Measurements from ENCODE around the gene NOL7. TPM values are rescaled to one million over a fixed set of nuclear protein-coding genes. Genes with fewer than 3 reads are reported as not detected.

Gene NOL7
- total RNA-seq, 2 experiments from 2014 or later: 65.5 to 67.6 TPM

DNA sequence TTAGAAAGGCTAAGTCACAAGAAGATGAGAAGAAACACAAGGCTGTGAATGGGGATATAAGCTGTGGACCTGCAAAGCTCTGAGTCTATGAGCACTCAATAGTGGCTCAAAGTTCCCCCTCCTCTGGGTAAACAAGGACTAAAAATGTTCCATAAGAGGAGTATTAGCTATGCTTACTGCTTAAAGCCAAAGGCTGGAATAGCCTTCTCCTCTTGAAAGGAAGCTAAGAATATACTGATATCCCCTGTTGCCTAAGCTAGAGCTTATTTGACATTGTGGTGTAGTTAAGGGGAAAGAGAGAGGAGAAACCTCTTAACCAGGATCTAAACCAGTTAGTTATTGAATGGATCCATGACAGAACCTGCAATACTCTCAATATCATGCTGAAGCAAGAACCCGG lies 45.8 kb downstream of the NOL7 start:
- Mint-ChIP-seq H3K36me3 (ENCODE audit: low read depth) (peaks cover 11% of the 10 kb centered on the region), H3K4me1 (ENCODE audit: low read depth) (peaks cover 83% of the 10 kb centered on the region), H3K9me3 (no peaks in the 10 kb centered on the region), H3K27ac (no peak overlapping the region), H3K4me3 (no peak overlapping the region), H3K27me3 (no peaks in the 10 kb centered on the region)
- ATAC-seq (ENCODE audit: poor library complexity): no peak
- peaks cover 13% of the 10 kb centered on the region for H3K36me3 ChIP-seq (ENCODE audit: insufficient read depth, low read length)
- H3K9me3 ChIP-seq (ENCODE audit: control insufficient read depth in 1 of 2, insufficient read depth in 1 of 2, low read length in 2 of 2): no peaks in the 10 kb centered on the region
- no peaks in the 10 kb centered on the region for H3K27me3 ChIP-seq (ENCODE audit: control insufficient read depth in 1 of 2, insufficient read depth in 2 of 2, low read length in 2 of 2)
- H3K27ac ChIP-seq (ENCODE audit: low read depth in 1 of 2, low read length in 2 of 2): no peak overlapping the region
- TF ChIP-seq, protein P1, sequence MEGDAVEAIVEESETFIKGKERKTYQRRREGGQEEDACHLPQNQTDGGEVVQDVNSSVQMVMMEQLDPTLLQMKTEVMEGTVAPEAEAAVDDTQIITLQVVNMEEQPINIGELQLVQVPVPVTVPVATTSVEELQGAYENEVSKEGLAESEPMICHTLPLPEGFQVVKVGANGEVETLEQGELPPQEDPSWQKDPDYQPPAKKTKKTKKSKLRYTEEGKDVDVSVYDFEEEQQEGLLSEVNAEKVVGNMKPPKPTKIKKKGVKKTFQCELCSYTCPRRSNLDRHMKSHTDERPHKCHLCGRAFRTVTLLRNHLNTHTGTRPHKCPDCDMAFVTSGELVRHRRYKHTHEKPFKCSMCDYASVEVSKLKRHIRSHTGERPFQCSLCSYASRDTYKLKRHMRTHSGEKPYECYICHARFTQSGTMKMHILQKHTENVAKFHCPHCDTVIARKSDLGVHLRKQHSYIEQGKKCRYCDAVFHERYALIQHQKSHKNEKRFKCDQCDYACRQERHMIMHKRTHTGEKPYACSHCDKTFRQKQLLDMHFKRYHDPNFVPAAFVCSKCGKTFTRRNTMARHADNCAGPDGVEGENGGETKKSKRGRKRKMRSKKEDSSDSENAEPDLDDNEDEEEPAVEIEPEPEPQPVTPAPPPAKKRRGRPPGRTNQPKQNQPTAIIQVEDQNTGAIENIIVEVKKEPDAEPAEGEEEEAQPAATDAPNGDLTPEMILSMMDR (IDR thresholded peaks at IDR 0.05): no peak
- CTCF ChIA-PET: interaction anchor here (1.1 kb wide), 1 partner anchor 10 kb away, joined by 3 read pairs; no protein-coding TSS in a partner anchor
- POLR2A ChIA-PET: interaction anchor here (1.5 to 2.0 kb wide), 3 partner anchors 45 to 51 kb away, joined by 3 to 7 read pairs (median 4); partner anchors contain the start of genes NOL7 and RANBP9
- H3K4me1 ChIP-seq (ENCODE audit: insufficient read depth, low read length): peaks cover 8% of the 10 kb centered on the region
- no peak for DNase-seq
- intact Hi-C loops (cut with DNase I, micrococcal nuclease): loop anchor here (5.0 kb wide), 2 partner anchors 36 to 41 kb away; no protein-coding TSS in a partner anchor
- H3K4me3 ChIP-seq (ENCODE audit: low read length): no peak overlapping the region

- no peak for ATAC-seq (ENCODE audit: poor library complexity)
- H3K4me3 ChIP-seq (ENCODE audit: low read length): no peak overlapping the region
- H3K36me3 ChIP-seq (ENCODE audit: insufficient read depth, low read length): peaks cover 6% of the 10 kb centered on the region
- H3K36me3 Mint-ChIP-seq (ENCODE audit: low read depth): peaks cover 5% of the 10 kb centered on the region
- no peak overlapping the region for H3K4me3 Mint-ChIP-seq
- peaks cover 12% of the 10 kb centered on the region for H3K4me1 ChIP-seq (ENCODE audit: insufficient read depth, low read length)
- DNase-seq: no peak
- no peaks in the 10 kb centered on the region for H3K9me3 ChIP-seq (ENCODE audit: control insufficient read depth in 1 of 2, insufficient read depth in 1 of 2, low read length in 2 of 2)
- intact Hi-C loops (cut with DNase I, micrococcal nuclease): loop anchor here (5.0 kb wide), 2 partner anchors 36 to 41 kb away; no protein-coding TSS in a partner anchor
- H3K9me3 Mint-ChIP-seq: no peaks in the 10 kb centered on the region
- ChIA-PET CTCF (interaction anchor here (1.0 to 1.2 kb wide), 2 partner anchors 9 to 48 kb away, joined by 3 read pairs; no protein-coding TSS in a partner anchor), POLR2A (interaction anchor here (1.5 to 2.0 kb wide), 2 partner anchors 46 to 47 kb away, joined by 3 to 7 read pairs; partner anchors contain the start of gene NOL7)
- no peak overlapping the region for H3K27ac ChIP-seq (ENCODE audit: low read depth in 1 of 2, low read length in 2 of 2)
- H3K27me3 ChIP-seq (ENCODE audit: control insufficient read depth in 1 of 2, insufficient read depth in 2 of 2, low read length in 2 of 2): no peaks in the 10 kb centered on the region
- no peak overlapping the region for H3K27ac Mint-ChIP-seq
- H3K27me3 Mint-ChIP-seq: no peaks in the 10 kb centered on the region
- H3K4me1 Mint-ChIP-seq (ENCODE audit: low read depth): peaks cover 86% of the 10 kb centered on the region
- TF ChIP-seq, protein P1 (IDR thresholded peaks at IDR 0.05): no peak
Measured at GRCh38 chr6:13661647-13662046, 46.5 kb downstream of the NOL7 start.

DNA sequence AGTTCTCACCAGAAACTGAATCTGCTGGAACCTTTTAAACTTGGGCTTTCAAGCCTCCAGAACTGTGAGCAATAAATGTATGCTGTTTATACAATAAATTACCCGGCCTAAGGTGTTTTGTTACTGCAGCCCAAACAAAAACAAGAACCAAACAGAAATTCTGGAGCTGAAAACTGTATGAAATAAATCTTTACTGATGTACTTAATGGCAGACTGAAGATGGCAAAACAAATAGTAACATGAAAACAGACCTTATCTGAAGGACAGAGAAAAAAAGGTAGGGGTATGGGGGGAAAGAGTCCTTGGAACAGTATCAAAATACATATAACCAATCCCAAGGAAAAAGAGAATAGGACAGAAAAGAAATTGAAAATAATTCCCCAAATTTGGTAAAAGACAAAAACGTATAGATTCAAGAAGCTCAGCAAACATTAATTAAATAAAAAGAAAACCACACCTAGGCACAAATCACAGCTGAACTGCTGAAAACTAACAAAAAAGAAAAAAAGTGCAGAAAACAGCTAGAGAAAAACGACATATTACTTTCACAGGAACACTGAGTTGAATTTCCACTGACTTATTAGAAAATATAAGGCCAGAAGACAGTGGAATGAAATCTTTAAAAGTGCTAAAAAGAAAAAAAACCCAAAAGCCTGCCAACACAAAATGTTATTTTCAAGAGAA lies 47.7 kb downstream of the NOL7 start:
- Histone ChIP-seq H3K27ac (ENCODE audit: low read depth in 1 of 2, low read length in 2 of 2) (no peak overlapping the region), H3K4me1 (ENCODE audit: insufficient read depth, low read length) (peaks cover 12% of the 10 kb centered on the region), H3K4me3 (ENCODE audit: low read length) (no peak overlapping the region), H3K9me3 (ENCODE audit: control insufficient read depth in 1 of 2, insufficient read depth in 1 of 2, low read length in 2 of 2) (no peaks in the 10 kb centered on the region), H3K36me3 (ENCODE audit: insufficient read depth, low read length) (no peaks in the 10 kb centered on the region), H3K27me3 (ENCODE audit: control insufficient read depth in 1 of 2, insufficient read depth in 2 of 2, low read length in 2 of 2) (no peaks in the 10 kb centered on the region)
- ChIA-PET CTCF (interaction anchor here (0.7 to 1.0 kb wide), 3 partner anchors 24 to 47 kb away, joined by 3 read pairs; no protein-coding TSS in a partner anchor), POLR2A (interaction anchor here (0.6 kb wide), 1 partner anchor 50 kb away, joined by 3 read pairs; no protein-coding TSS in a partner anchor)
- intact Hi-C loops (cut with DNase I, micrococcal nuclease): loop anchor here (5.0 kb wide), 2 partner anchors 35 to 40 kb away; no protein-coding TSS in a partner anchor
- no peaks in the 10 kb centered on the region for H3K27me3 Mint-ChIP-seq
- TF ChIP-seq, protein P1 (IDR thresholded peaks at IDR 0.05): no peak
- no peaks in the 10 kb centered on the region for H3K9me3 Mint-ChIP-seq
- DNase-seq (no peak), ATAC-seq (ENCODE audit: poor library complexity) (no peak)
- peaks cover 92% of the 10 kb centered on the region for H3K4me1 Mint-ChIP-seq (ENCODE audit: low read depth)
- H3K27ac Mint-ChIP-seq: no peak overlapping the region
- no peaks in the 10 kb centered on the region for H3K36me3 Mint-ChIP-seq (ENCODE audit: low read depth)
- H3K4me3 Mint-ChIP-seq: no peak overlapping the region
